HepG2 (cell line): Measurements from ENCODE around the gene RAPGEF5. TPM values are rescaled to one million over a fixed set of nuclear protein-coding genes. Genes with fewer than 3 reads are reported as not detected.

Source experiments
- ATAC-seq: fragments of 200-7000 bp; cut with Tn5 transposase; 3 replicates; pipeline ENCODE4 v1.9.1; 2020; ENCODE audit warnings: mild to moderate bottlenecking, moderate library complexity
- BruUV-seq: library from RNA; stranded (reverse); fragments of 400-500 nt; replicated peaks from 2 replicates; lab custom pipeline; 2021; lab: Mats Ljungman, UMichigan
- CTCF ChIA-PET: fragments of 300-600 bp; formaldehyde crosslinking; extraction: SDS; loops from one replicate; lab custom pipeline; 2021; ENCODE audit warnings: low total read pairs, inconsistent platforms, low intra/inter-chr PET ratio; lab: Yijun Ruan, JAX
- POLR2A ChIA-PET: fragments of 350-600 bp; sonication (Branson Sonifier 250); formaldehyde crosslinking; loops from one replicate; lab custom pipeline; 2020; ENCODE audit warnings: antibody characterized with exemption, inconsistent platforms; lab: Yijun Ruan, JAX
- DNase-seq: peaks from one replicate; pipeline ENCODE4 v3.0.0-alpha.2; 2015; ENCODE audit warnings: low spot score
- FAIRE-seq: peaks from 3 replicates; lab custom pipeline; 2011; peaks lifted over from hg19 to GRCh38; lab: Jason Lieb, UNC
- H2AFZ ChIP-seq: one replicate; pipeline ENCODE4 v1.6.1; 2011; ENCODE audit warnings: low read length, inconsistent platforms
- H3K27ac ChIP-seq: fragments of 300-600 bp; 3 replicates; pipeline ENCODE4 v1.8.0; 2011; ENCODE audit warnings: mixed run types, mild to moderate bottlenecking, mixed read lengths, low read length, inconsistent platforms; ENCODE audit not compliant: insufficient read depth; ENCODE audit errors: extremely low read length
- H3K27me3 ChIP-seq, 2 experiments: fragments of 200-600 bp in 1 of 2; 2 replicates in 1 of 2; 3 replicates in 1 of 2; pipeline versions ENCODE4 v1.6.0 to v1.8.0; 2011; ENCODE audit warnings: low read length in 2 of 2, mild to moderate bottlenecking in 2 of 2, moderate library complexity in 2 of 2, inconsistent platforms in 1 of 2; ENCODE audit not compliant: insufficient read depth in 2 of 2, control insufficient read depth in 1 of 2
- H3K36me3 ChIP-seq, 2 experiments: fragments of 200-600 bp in 1 of 2; replicated peaks in 1 of 2; 2 replicates in 1 of 2; 3 replicates in 1 of 2; pipeline versions ENCODE4 v1.5.1 to v1.8.0; 2011; ENCODE audit warnings: low read length in 2 of 2, inconsistent platforms in 1 of 2; ENCODE audit not compliant: insufficient read depth in 2 of 2, control insufficient read depth in 1 of 2
- H3K4me1 ChIP-seq: 2 replicates; pipeline ENCODE4 v1.5.1; 2012; ENCODE audit warnings: low read length, inconsistent platforms; ENCODE audit not compliant: insufficient read depth
- H3K4me2 ChIP-seq: 2 replicates; pipeline ENCODE4 v1.6.0; 2011; ENCODE audit warnings: low read depth, low read length, inconsistent platforms
- H3K4me3 ChIP-seq, 3 experiments: fragments of 200-600 bp in 1 of 3; sonication (generic), shearing (Covaris generic) in 1 of 3; replicated peaks in 1 of 3; 2 replicates each; pipeline ENCODE4 v1.5.1; 2011 to 2016; ENCODE audit warnings: low read length in 3 of 3, inconsistent platforms in 2 of 3, low read depth in 2 of 3, mild to moderate bottlenecking in 2 of 3, control low read depth in 1 of 3, mixed read lengths in 1 of 3; ENCODE audit not compliant: insufficient read depth in 1 of 3
- H3K79me2 ChIP-seq: one replicate; pipeline ENCODE4 v1.6.1; 2011; ENCODE audit warnings: low read length, inconsistent platforms; ENCODE audit not compliant: insufficient read depth
- H3K9ac ChIP-seq: 2 replicates; pipeline ENCODE4 v1.6.0; 2011; ENCODE audit warnings: mild to moderate bottlenecking, low read depth, low read length, inconsistent platforms; ENCODE audit not compliant: insufficient read depth
- H3K9me3 ChIP-seq: 2 replicates; pipeline ENCODE4 v1.5.1; 2012; ENCODE audit warnings: mild to moderate bottlenecking, low read length
- H4K20me1 ChIP-seq: 2 replicates; pipeline ENCODE4 v1.6.0; 2011; ENCODE audit warnings: inconsistent platforms, mild to moderate bottlenecking, low read length, moderate library complexity; ENCODE audit not compliant: insufficient read depth
- AGO1 ChIP-seq: fragments of 200-400 bp; formaldehyde crosslinking; IDR thresholded peaks from 2 replicates; pipeline ENCODE4 v1.6.1; 2017; ENCODE audit warnings: mild to moderate bottlenecking, low read depth, low read length, moderate library complexity; ENCODE audit not compliant: poor library complexity, severe bottlenecking
- EEA1 ChIP-seq: sonication (generic); formaldehyde crosslinking; IDR thresholded peaks from 2 replicates; pipeline ENCODE4 v1.5.1; 2020; ENCODE audit warnings: mild to moderate bottlenecking, missing genetic modification reagents, borderline replicate concordance
- HNRNPLL ChIP-seq: fragments of 200-400 bp; formaldehyde crosslinking; IDR thresholded peaks from 2 replicates; pipeline ENCODE4 v1.6.1; 2017; ENCODE audit warnings: mild to moderate bottlenecking, low read depth, low read length; ENCODE audit not compliant: poor library complexity, severe bottlenecking
- IRF2 ChIP-seq: IDR thresholded peaks from 2 replicates; pipeline ENCODE4 v1.6.1; 2018; ENCODE audit warnings: missing genetic modification reagents, missing compliant biosample characterization
- LCORL ChIP-seq, 2 experiments: fragments of 450-650 bp in 1 of 2; sonication (generic) in 1 of 2; formaldehyde crosslinking in 1 of 2; IDR thresholded peaks; 2 replicates each; pipeline versions ENCODE4 v1.5.0 to v1.6.1; 2017 to 2020; ENCODE audit warnings: antibody characterized with exemption in 1 of 2, missing genetic modification reagents in 1 of 2
- PAX8 ChIP-seq: sonication (generic); formaldehyde crosslinking; IDR thresholded peaks from 2 replicates; pipeline ENCODE4 v1.8.0; 2022; ENCODE audit warnings: mild to moderate bottlenecking, missing genetic modification reagents, borderline replicate concordance
- REL ChIP-seq: sonication (generic); formaldehyde crosslinking; conservative IDR thresholded peaks from 2 replicates; pipeline ENCODE4 v1.8.0; 2022; ENCODE audit warnings: mild to moderate bottlenecking, missing genetic modification reagents, moderate library complexity
- TEAD3 ChIP-seq: optimal IDR thresholded peaks from 2 replicates; pipeline ENCODE3; 2016; ENCODE audit warnings: borderline replicate concordance
- WIZ ChIP-seq: sonication (generic); formaldehyde crosslinking; IDR thresholded peaks from 2 replicates; pipeline ENCODE4 v1.5.1; 2020; ENCODE audit warnings: mild to moderate bottlenecking, missing genetic modification reagents
- ZFP36 ChIP-seq: fragments of 150-350 bp; IDR thresholded peaks from 2 replicates; pipeline ENCODE4 v1.6.1; 2018; ENCODE audit warnings: borderline replicate concordance, low read length, low read depth; ENCODE audit not compliant: partially characterized antibody
- ZNF33A ChIP-seq: sonication (generic); formaldehyde crosslinking; IDR thresholded peaks from 2 replicates; pipeline ENCODE4 v1.5.1; 2020; ENCODE audit warnings: missing genetic modification reagents, mild to moderate bottlenecking, moderate library complexity, borderline replicate concordance
- ZNF501 ChIP-seq: sonication (generic); formaldehyde crosslinking; IDR thresholded peaks from 2 replicates; pipeline ENCODE4 v1.5.1; 2020; ENCODE audit warnings: mild to moderate bottlenecking, moderate library complexity, missing genetic modification reagents
- WGBS: methylation state at CpG from one replicate; pipeline ENCODE4 v1.1.6; 2017; ENCODE audit warnings: low lambda C conversion rate; 5-methylcytosine and 5-hydroxymethylcytosine counted together
- in situ Hi-C: cut with HindIII; loops from 2 replicates; pipeline ENCODE4 v1.10.0; 2017; ENCODE audit warnings: low pct_unique_long_range_greater_than_20kb; ENCODE audit not compliant: extremely low pct_ligation_motif_present
- intact Hi-C: fragments of 100-400 bp; cut with micrococcal nuclease; formaldehyde crosslinking; loops from one replicate; pipeline ENCODE4 v1.10.0; 2022; ENCODE audit not compliant: unreplicated experiment
- polyA plus RNA-seq, 8 experiments: library from polyadenylated mRNA; depleted of rRNA in 3 of 8; stranded (reverse) in 7 of 8; unstranded in 1 of 8; fragments of >200 nt; fragmentation: Illumina TruSeq in 4 of 8; extraction: Trizol in 4 of 8; gene quantifications; 2 replicates each; pipeline versions ENCODE4 v1.2.1 to v1.2.3, GENCODE V29; 2011 to 2016; ENCODE audit warnings: low read depth in 4 of 8, missing spikeins in 1 of 8, mixed read lengths in 1 of 8; ENCODE audit not compliant: insufficient read depth in 1 of 8
- total RNA-seq, 5 experiments: library from RNA; depleted of rRNA; stranded (reverse); fragments of >200 nt; fragmentation: Illumina TruSeq; extraction: Trizol; gene quantifications; 2 replicates each; pipeline ENCODE4 v1.2.3, GENCODE V29; 2016; ENCODE audit warnings: low read depth in 1 of 5
- TF ChIP-seq, protein P1 (sequence below): sonication (generic); formaldehyde crosslinking; IDR thresholded peaks from 2 replicates; pipeline ENCODE4 v1.9.0; 2021; ENCODE audit warnings: missing genetic modification reagents, borderline replicate concordance
- TF ChIP-seq, protein P2 (sequence below): sonication (generic); formaldehyde crosslinking; IDR thresholded peaks from 2 replicates; pipeline ENCODE4 v1.8.0; 2022; ENCODE audit warnings: mild to moderate bottlenecking, missing genetic modification reagents, moderate library complexity
- TF ChIP-seq, protein P3 (sequence below): sonication (generic); formaldehyde crosslinking; conservative IDR thresholded peaks from 2 replicates; pipeline ENCODE4 v1.8.0; 2022; ENCODE audit warnings: missing genetic modification reagents

Gene RAPGEF5
- total and polyA plus RNA-seq, 2 of the 13 experiments (the other 11 are each of a cell fraction or from before 2014, with no cell fraction given) = 17.1 to 23.4 TPM

DNA sequence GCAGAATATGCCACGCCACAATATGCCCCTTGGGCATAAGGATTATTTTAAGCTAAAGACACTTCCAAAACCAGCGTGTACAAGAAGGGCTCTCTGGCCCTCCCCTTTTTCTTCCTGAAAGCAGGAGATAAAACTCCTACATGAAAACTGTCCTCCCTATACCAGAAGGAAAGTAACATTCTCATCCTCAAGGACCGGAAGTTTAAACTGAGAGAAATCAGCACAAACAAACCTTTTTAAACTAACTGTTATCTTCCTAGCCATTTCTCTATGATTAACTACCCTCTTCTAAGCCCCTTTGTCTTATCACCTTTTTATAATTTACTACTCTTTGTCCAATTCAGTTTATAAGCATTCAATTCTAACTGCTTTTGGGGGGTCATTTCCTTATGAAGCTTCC, 16.4 kb upstream of the RAPGEF5 start:
- Histone ChIP-seq H3K9me3 (no peaks in the 10 kb centered on the region), H3K27ac (no peak overlapping the region), H4K20me1 (no peaks in the 10 kb centered on the region), H3K36me3 (no peaks in the 10 kb centered on the region), H2AFZ (no peak overlapping the region), H3K4me1 (peaks cover 59% of the 10 kb centered on the region), H3K79me2 (no peaks in the 10 kb centered on the region), H3K27me3 (no peaks in the 10 kb centered on the region)
- WGBS = 68% methylated on average over 3 of the region's 3 CpGs
- BruUV-seq = no TSS peak
- DNase-seq = no peak
- in situ Hi-C loops = no loop called here
- no peak for ATAC-seq
- no peak for FAIRE-seq
- ChIA-PET CTCF (no interaction called here), POLR2A (interaction anchor here (1.6 kb wide), 1 partner anchor 14 kb away, joined by 5 read pairs; no protein-coding TSS in a partner anchor)
- intact Hi-C loops = no loop called here
- TF ChIP-seq ZNF33A (CRISPR knock-in tag) = no peak
- no peak for TF ChIP-seq LCORL (IDR thresholded peaks at IDR 0.05)
- no peak for TF ChIP-seq LCORL (CRISPR knock-in tag; IDR thresholded peaks at IDR 0.05)
- no peak for TF ChIP-seq AGO1
- TF ChIP-seq EEA1 = no peak
- no peak for TF ChIP-seq ZNF501 (CRISPR knock-in tag)
- TF ChIP-seq PAX8 = no peak
- TF ChIP-seq, protein P1, sequence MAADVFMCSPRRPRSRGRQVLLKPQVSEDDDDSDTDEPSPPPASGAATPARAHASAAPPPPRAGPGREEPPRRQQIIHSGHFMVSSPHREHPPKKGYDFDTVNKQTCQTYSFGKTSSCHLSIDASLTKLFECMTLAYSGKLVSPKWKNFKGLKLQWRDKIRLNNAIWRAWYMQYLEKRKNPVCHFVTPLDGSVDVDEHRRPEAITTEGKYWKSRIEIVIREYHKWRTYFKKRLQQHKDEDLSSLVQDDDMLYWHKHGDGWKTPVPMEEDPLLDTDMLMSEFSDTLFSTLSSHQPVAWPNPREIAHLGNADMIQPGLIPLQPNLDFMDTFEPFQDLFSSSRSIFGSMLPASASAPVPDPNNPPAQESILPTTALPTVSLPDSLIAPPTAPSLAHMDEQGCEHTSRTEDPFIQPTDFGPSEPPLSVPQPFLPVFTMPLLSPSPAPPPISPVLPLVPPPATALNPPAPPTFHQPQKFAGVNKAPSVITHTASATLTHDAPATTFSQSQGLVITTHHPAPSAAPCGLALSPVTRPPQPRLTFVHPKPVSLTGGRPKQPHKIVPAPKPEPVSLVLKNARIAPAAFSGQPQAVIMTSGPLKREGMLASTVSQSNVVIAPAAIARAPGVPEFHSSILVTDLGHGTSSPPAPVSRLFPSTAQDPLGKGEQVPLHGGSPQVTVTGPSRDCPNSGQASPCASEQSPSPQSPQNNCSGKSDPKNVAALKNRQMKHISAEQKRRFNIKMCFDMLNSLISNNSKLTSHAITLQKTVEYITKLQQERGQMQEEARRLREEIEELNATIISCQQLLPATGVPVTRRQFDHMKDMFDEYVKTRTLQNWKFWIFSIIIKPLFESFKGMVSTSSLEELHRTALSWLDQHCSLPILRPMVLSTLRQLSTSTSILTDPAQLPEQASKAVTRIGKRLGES = no peak
- TF ChIP-seq HNRNPLL = no peak
- no peak for TF ChIP-seq WIZ (CRISPR knock-in tag)
- no peak for TF ChIP-seq TEAD3 (CRISPR knock-in tag)
- no peak for TF ChIP-seq ZFP36
- TF ChIP-seq IRF2 (CRISPR knock-in tag) = no peak
- no peak for TF ChIP-seq REL (CRISPR knock-in tag)
- TF ChIP-seq, protein P2, sequence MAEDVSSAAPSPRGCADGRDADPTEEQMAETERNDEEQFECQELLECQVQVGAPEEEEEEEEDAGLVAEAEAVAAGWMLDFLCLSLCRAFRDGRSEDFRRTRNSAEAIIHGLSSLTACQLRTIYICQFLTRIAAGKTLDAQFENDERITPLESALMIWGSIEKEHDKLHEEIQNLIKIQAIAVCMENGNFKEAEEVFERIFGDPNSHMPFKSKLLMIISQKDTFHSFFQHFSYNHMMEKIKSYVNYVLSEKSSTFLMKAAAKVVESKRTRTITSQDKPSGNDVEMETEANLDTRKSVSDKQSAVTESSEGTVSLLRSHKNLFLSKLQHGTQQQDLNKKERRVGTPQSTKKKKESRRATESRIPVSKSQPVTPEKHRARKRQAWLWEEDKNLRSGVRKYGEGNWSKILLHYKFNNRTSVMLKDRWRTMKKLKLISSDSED (CRISPR knock-in tag) = no peak
- TF ChIP-seq, protein P3, sequence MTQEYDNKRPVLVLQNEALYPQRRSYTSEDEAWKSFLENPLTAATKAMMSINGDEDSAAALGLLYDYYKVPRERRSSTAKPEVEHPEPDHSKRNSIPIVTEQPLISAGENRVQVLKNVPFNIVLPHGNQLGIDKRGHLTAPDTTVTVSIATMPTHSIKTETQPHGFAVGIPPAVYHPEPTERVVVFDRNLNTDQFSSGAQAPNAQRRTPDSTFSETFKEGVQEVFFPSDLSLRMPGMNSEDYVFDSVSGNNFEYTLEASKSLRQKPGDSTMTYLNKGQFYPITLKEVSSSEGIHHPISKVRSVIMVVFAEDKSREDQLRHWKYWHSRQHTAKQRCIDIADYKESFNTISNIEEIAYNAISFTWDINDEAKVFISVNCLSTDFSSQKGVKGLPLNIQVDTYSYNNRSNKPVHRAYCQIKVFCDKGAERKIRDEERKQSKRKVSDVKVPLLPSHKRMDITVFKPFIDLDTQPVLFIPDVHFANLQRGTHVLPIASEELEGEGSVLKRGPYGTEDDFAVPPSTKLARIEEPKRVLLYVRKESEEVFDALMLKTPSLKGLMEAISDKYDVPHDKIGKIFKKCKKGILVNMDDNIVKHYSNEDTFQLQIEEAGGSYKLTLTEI (CRISPR knock-in tag) = no peak
- TF ChIP-seq, all 625 proteins: peak for 0
- H3K4me2 ChIP-seq = no peak overlapping the region
- H3K9ac ChIP-seq = no peak overlapping the region
- no peak overlapping the region for H3K4me3 ChIP-seq
